Gastrocnemius medialis (tissue), 4 donors: ENCODE results near the gene CCT6A. TPM values are rescaled to one million over a fixed set of nuclear protein-coding genes. Genes with fewer than 3 reads are reported as not detected.

ENCODE experiments used
- ATAC-seq, 2 donors: fragments of 150-250 bp; one replicate each; pipeline ENCODE4 v1.9.1; 2016
- DNase-seq, 2 donors: peaks; one replicate each; pipeline ENCODE4 v3.0.0-alpha.2; 2019
- H3K27ac ChIP-seq, 4 donors: fragments of 200-600 bp; sonication (generic); 1 replicate in 1 of 4; 2 replicates in 3 of 4; pipeline ENCODE4 v1.5.1; 2016 to 2018; ENCODE audit warnings: mild to moderate bottlenecking in 2 of 4, moderate library complexity in 1 of 4
- H3K27me3 ChIP-seq, 3 donors: fragments of 200-600 bp; sonication (generic) in 2 of 3; 1 replicate in 1 of 3; 2 replicates in 2 of 3; pipeline versions ENCODE4 v1.5.1 to v1.6.0; 2016 to 2019; ENCODE audit warnings: mild to moderate bottlenecking in 1 of 3, moderate library complexity in 1 of 3
- H3K36me3 ChIP-seq, 2 donors: fragments of 200-600 bp; sonication (generic) in 1 of 2; one replicate each; pipeline ENCODE4 v1.5.1; 2017 to 2018
- H3K4me1 ChIP-seq, 2 donors: fragments of 200-600 bp; sonication (generic) in 1 of 2; one replicate each; pipeline ENCODE4 v1.5.1; 2016 to 2017; ENCODE audit warnings: mild to moderate bottlenecking in 2 of 2
- H3K4me3 ChIP-seq, 4 donors: fragments of 200-600 bp; sonication (generic) in 3 of 4; 1 replicate in 1 of 4; 2 replicates in 3 of 4; pipeline ENCODE4 v1.5.1; 2016 to 2019; ENCODE audit warnings: mild to moderate bottlenecking in 2 of 4
- H3K9me3 ChIP-seq, 3 donors: fragments of 200-600 bp; sonication (generic) in 2 of 3; 1 replicate in 1 of 3; 2 replicates in 2 of 3; pipeline ENCODE4 v1.5.1; 2016 to 2019
- CTCF ChIP-seq, 5 experiments: fragments of 450-650 bp in 3 of 5; fragments of 200-600 bp in 2 of 5; sonication (generic) in 2 of 5; IDR thresholded peaks in 4 of 5; conservative IDR thresholded peaks in 1 of 5; 1 replicate in 4 of 5; 2 replicates in 1 of 5; pipeline ENCODE4 v1.5.1; 2016 to 2019; ENCODE audit warnings: antibody characterized with exemption in 5 of 5, mild to moderate bottlenecking in 3 of 5, moderate library complexity in 3 of 5
- POLR2A ChIP-seq, 2 donors: fragments of 450-650 bp; IDR thresholded peaks; one replicate each; pipeline ENCODE4 v1.6.1; 2017; ENCODE audit warnings: antibody characterized with exemption in 2 of 2, mild to moderate bottlenecking in 2 of 2, moderate library complexity in 2 of 2
- in situ Hi-C, 4 donors: fragments of 200-750 bp; cut with MboI; loops; one replicate each; pipeline versions ENCODE4 v1.15.0 to v1.8.0; 2017; ENCODE audit warnings: low sequenced_read_pairs in 4 of 4
- intact Hi-C: fragments of 100-400 bp; cut with DNase I; formaldehyde crosslinking; loops from one replicate; pipeline ENCODE4 v1.15.1; 2023; ENCODE audit warnings: low total_unique reads
- total RNA-seq, 4 donors: library from RNA; depleted of rRNA; stranded (reverse); fragments of >200 nt; gene quantifications; one replicate each; pipeline versions ENCODE4 v1.1.0 to v1.2.3, GENCODE V29; 2016

CCT6A gene
- total RNA-seq, 4 donors from 2014 or later, result 95.9 to 158 (median 114) TPM

GRCh38 chr7:56081626-56082340 lies 30.2 kb downstream of the CCT6A start:
- ATAC-seq (peak in 1 of 2 donors; percentile 30), DNase-seq (peak; percentile 40 to 94)
- H3K9me3 ChIP-seq, result no peaks in the 10 kb centered on the region
- H3K4me1 ChIP-seq, result peaks cover 73 to 77% of the 10 kb centered on the region in 2 donors
- H3K27ac ChIP-seq, result peak overlapping the region; percentile 94 to 99 (median 95)
- TF ChIP-seq CTCF (IDR thresholded peaks at IDR 0.05 in 4 of 5, conservative IDR thresholded peaks at IDR 0.05 in 1 of 5) (no peak), POLR2A (IDR thresholded peaks at IDR 0.05) (peak; percentile 20 to 37)
- peaks cover 0 to 28% of the 10 kb centered on the region in 2 donors for H3K36me3 ChIP-seq
- in situ Hi-C loops, result loop anchor here in 2 of 4 donors (10.0 to 25.0 kb wide), 2 partner anchors 107 to 444 kb away; no protein-coding TSS in a partner anchor
- H3K27me3 ChIP-seq, result no peaks in the 10 kb centered on the region
- intact Hi-C loops, result loop anchor here (2.0 to 5.0 kb wide), 2 partner anchors 111 to 714 kb away; partner anchors contain the start of gene LANCL2
- no peak overlapping the region for H3K4me3 ChIP-seq

- no peaks in the 10 kb centered on the region for H3K9me3 ChIP-seq
- peaks cover 73 to 78% of the 10 kb centered on the region in 2 donors for H3K4me1 ChIP-seq
- H3K4me3 ChIP-seq, result no peak overlapping the region
- peak; percentile 92 to 98 for DNase-seq
- H3K36me3 ChIP-seq, result peaks cover 0 to 37% of the 10 kb centered on the region in 2 donors
- H3K27ac ChIP-seq, result peak overlapping the region; percentile 94 to 99 (median 95)
- in situ Hi-C loops, result loop anchor here in 2 of 4 donors (10.0 to 25.0 kb wide), 2 partner anchors 108 to 446 kb away; no protein-coding TSS in a partner anchor
- no peaks in the 10 kb centered on the region for H3K27me3 ChIP-seq
- peak; percentile 70 to 84 for ATAC-seq
- peak; percentile 41 to 72 for TF ChIP-seq POLR2A (IDR thresholded peaks at IDR 0.05)
- TF ChIP-seq CTCF (IDR thresholded peaks at IDR 0.05 in 4 of 5, conservative IDR thresholded peaks at IDR 0.05 in 1 of 5), result no peak
- intact Hi-C loops, result loop anchor here (2.0 to 5.0 kb wide), 2 partner anchors 112 to 716 kb away; partner anchors contain the start of gene LANCL2
These were observed 31.7 kb downstream of the CCT6A start for GRCh38 chr7:56083150-56083785.

- no peak for ATAC-seq
These were observed 35.2 kb downstream of the CCT6A start for GRCh38 chr7:56086761-56087160.

GRCh38 chr7:56087445-56087844 lies 35.9 kb downstream of the CCT6A start:
- H3K27ac ChIP-seq, result peak overlapping the region; percentile 94 to 99 (median 95)
- no peaks in the 10 kb centered on the region for H3K9me3 ChIP-seq
- TF ChIP-seq POLR2A (IDR thresholded peaks at IDR 0.05) (no peak), CTCF (IDR thresholded peaks at IDR 0.05 in 4 of 5, conservative IDR thresholded peaks at IDR 0.05 in 1 of 5) (no peak)
- intact Hi-C loops, result no loop called here
- DNase-seq, result peak in 1 of 2 donors; percentile 39
- ATAC-seq, result no peak
- H3K4me3 ChIP-seq, result no peak overlapping the region
- peaks cover 67 to 69% of the 10 kb centered on the region in 2 donors for H3K4me1 ChIP-seq
- no peaks in the 10 kb centered on the region for H3K27me3 ChIP-seq
- H3K36me3 ChIP-seq, result peaks cover 0 to 30% of the 10 kb centered on the region in 2 donors
- in situ Hi-C loops, result loop anchor here in 2 of 4 donors (10.0 to 25.0 kb wide), 2 partner anchors 113 to 450 kb away; no protein-coding TSS in a partner anchor

More at GRCh38 chr7:56086761-56087160, 35.2 kb downstream of the CCT6A start:
- Histone ChIP-seq H3K27me3 (no peaks in the 10 kb centered on the region), H3K4me1 (peaks cover 67 to 69% of the 10 kb centered on the region in 2 donors), H3K4me3 (no peak overlapping the region), H3K27ac (peak overlapping the region; percentile 94 to 99 (median 95)), H3K9me3 (no peaks in the 10 kb centered on the region), H3K36me3 (peaks cover 0 to 36% of the 10 kb centered on the region in 2 donors)
- TF ChIP-seq CTCF (IDR thresholded peaks at IDR 0.05 in 4 of 5, conservative IDR thresholded peaks at IDR 0.05 in 1 of 5), result no peak
- TF ChIP-seq POLR2A (IDR thresholded peaks at IDR 0.05), result no peak
- no peak for DNase-seq
- in situ Hi-C loops, result loop anchor here in 2 of 4 donors (10.0 to 25.0 kb wide), 2 partner anchors 112 to 449 kb away; no protein-coding TSS in a partner anchor
- intact Hi-C loops, result no loop called here
